BE2C (cell line): ENCODE measurements around the gene CDH4.

ENCODE experiments used
- DNase-seq: peaks from one replicate; pipeline ENCODE4 v3.0.0-alpha.2; 2020
- H3K27me3 ChIP-seq: fragments of 250-450 bp; sonication (Bioruptor Pico); 2 replicates; pipeline ENCODE4 v1.5.1; 2020; ENCODE audit warnings: mild to moderate bottlenecking
- H3K36me3 ChIP-seq: fragments of 250-450 bp; sonication (Bioruptor Pico); 2 replicates; pipeline ENCODE4 v1.5.1; 2020; ENCODE audit warnings: mild to moderate bottlenecking
- H3K4me1 ChIP-seq: fragments of 250-450 bp; sonication (Bioruptor Pico); 2 replicates; pipeline ENCODE4 v1.5.1; 2020
- H3K4me3 ChIP-seq: 2 replicates; pipeline ENCODE4 v1.5.1; 2011; ENCODE audit warnings: low read depth, low read length
- H3K9me3 ChIP-seq: fragments of 250-450 bp; sonication (Bioruptor Pico); 2 replicates; pipeline ENCODE4 v1.5.1; 2020
- CTCF ChIP-seq: IDR thresholded peaks from 2 replicates; pipeline ENCODE4 v1.5.1; 2012; ENCODE audit warnings: mild to moderate bottlenecking, low read depth, low read length

CDH4 gene

DNA sequence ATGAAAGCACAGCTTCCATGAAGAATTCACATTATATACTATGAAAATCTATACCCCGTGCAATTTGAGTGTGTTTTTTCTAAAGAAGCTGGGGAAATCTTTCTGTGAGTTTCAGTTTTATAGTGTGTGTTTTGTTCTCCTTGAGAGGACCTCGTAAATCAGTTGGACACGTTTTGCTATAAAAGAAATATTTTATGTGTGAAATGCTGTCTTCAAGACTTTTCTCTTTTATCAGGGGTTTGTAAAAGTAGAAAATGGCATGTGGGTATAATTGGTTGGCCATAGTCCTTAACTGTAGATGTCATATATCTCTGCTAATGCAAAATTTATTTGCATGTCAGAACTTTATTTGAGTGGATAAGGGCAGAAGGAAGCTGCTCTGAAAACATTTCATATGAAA, 186.2 kb downstream of the CDH4 start:
- no peak overlapping the region for H3K4me3 ChIP-seq
- H3K9me3 ChIP-seq: no peaks in the 10 kb centered on the region
- H3K27me3 ChIP-seq: no peaks in the 10 kb centered on the region
- no peaks in the 10 kb centered on the region for H3K4me1 ChIP-seq
- no peak for TF ChIP-seq CTCF
- no peak for DNase-seq
- H3K36me3 ChIP-seq: no peaks in the 10 kb centered on the region

- Histone ChIP-seq H3K27me3 (no peaks in the 10 kb centered on the region), H3K9me3 (no peaks in the 10 kb centered on the region), H3K4me1 (no peaks in the 10 kb centered on the region), H3K36me3 (no peaks in the 10 kb centered on the region), H3K4me3 (no peak overlapping the region)
- no peak for TF ChIP-seq CTCF
- no peak for DNase-seq
These were observed 187.2 kb downstream of the CDH4 start for GRCh38 chr20:61439251-61439650.

DNA sequence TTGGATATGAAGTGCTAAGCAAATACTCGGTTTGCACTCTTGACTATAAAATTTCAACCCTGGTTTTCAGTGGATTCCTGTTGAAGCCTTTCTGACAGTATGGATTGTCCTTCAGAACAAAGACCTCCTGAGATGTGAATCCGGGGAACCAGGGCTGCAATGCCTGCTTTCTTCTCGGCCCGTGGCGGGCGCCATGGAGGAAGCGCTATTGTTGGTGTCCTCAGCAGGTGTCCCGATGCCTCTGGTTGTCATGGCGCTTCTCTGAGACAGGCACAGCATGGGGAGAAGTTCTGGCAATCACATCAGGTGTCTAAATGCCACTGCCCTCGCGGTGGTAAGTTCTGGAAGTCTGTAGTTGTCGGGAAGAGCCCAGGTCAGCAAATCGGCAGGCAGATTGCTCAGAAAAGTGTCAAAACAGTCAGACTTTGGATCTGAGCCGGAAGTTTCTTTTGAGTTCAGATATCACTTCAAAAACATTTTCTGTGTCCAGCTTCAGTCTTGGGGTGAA, 188.5 kb downstream of the CDH4 start:
- Histone ChIP-seq H3K4me1 (no peaks in the 10 kb centered on the region), H3K27me3 (no peaks in the 10 kb centered on the region), H3K9me3 (no peaks in the 10 kb centered on the region), H3K36me3 (no peaks in the 10 kb centered on the region), H3K4me3 (no peak overlapping the region)
- no peak for DNase-seq
- no peak for TF ChIP-seq CTCF

GRCh38 chr20:61441537-61441936, 189.5 kb downstream of the CDH4 start:
- no peaks in the 10 kb centered on the region for H3K36me3 ChIP-seq
- TF ChIP-seq CTCF: no peak
- no peaks in the 10 kb centered on the region for H3K9me3 ChIP-seq
- H3K4me3 ChIP-seq: no peak overlapping the region
- no peaks in the 10 kb centered on the region for H3K27me3 ChIP-seq
- DNase-seq: no peak
- no peaks in the 10 kb centered on the region for H3K4me1 ChIP-seq

- no peaks in the 10 kb centered on the region for H3K9me3 ChIP-seq
- H3K27me3 ChIP-seq: no peaks in the 10 kb centered on the region
- no peaks in the 10 kb centered on the region for H3K4me1 ChIP-seq
- H3K36me3 ChIP-seq: no peaks in the 10 kb centered on the region
- TF ChIP-seq CTCF: no peak
- no peak overlapping the region for H3K4me3 ChIP-seq
- DNase-seq: no peak
These were observed 190.1 kb downstream of the CDH4 start for GRCh38 chr20:61442075-61442670.

DNA sequence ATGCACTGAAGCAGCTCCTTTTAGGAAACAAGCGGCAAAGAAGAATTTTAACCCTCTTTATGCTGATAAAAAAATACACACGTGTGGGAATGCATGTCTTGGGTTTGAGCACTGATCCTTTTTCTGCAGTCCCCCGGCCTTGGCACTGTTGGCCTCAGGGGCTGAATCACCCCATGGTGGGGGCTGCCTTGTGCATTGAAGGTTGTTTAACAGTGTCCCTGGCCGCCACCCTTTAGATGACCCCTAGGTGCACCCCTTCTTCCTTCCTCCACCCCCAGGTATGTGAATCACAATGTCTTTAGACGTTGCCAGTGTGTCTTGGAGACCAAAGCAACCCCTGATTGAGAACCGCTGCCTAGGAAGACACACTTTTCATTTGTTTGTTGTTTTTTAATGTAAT, 190.7 kb downstream of the CDH4 start:
- Histone ChIP-seq H3K4me1 (no peaks in the 10 kb centered on the region), H3K36me3 (no peaks in the 10 kb centered on the region), H3K9me3 (no peaks in the 10 kb centered on the region), H3K4me3 (no peak overlapping the region), H3K27me3 (no peaks in the 10 kb centered on the region)
- no peak for DNase-seq
- no peak for TF ChIP-seq CTCF
